PC-3 (cell line): Measurements from ENCODE around the gene MED1.

Experiments
- CTCF ChIP-seq: fragments of 300-600 bp; sonication (generic); conservative IDR thresholded peaks from 2 replicates; pipeline ENCODE4 v1.5.1; 2017; ENCODE audit warnings: antibody characterized with exemption, low read depth, mild to moderate bottlenecking, low read length
- EZH2 ChIP-seq: fragments of 300-600 bp; sonication (generic); IDR thresholded peaks from one replicate; pipeline ENCODE4 v1.6.1; 2017; ENCODE audit warnings: antibody characterized with exemption, mild to moderate bottlenecking, low read length; ENCODE audit not compliant: unreplicated experiment

GRCh38 chr17:39399791-39400190, 51.3 kb downstream of the MED1 start:
- no peak for TF ChIP-seq CTCF
- TF ChIP-seq EZH2 = no peak
